PC-9 (cell line): Measurements from ENCODE around the gene GRIP2. TPM values are rescaled to one million over a fixed set of nuclear protein-coding genes. Genes with fewer than 3 reads are reported as not detected.
"Not testable (repeated sequence)": the region's sequence is repeated elsewhere in the genome, so short reads cannot be mapped to it uniquely, and the experiment has no call there.

ENCODE experiments used
- BruUV-seq: library from RNA; stranded (reverse); fragments of 400-500 nt; replicated peaks from 2 replicates; lab custom pipeline; 2021; lab: Mats Ljungman, UMichigan
- CTCF ChIA-PET: fragments of 300-600 bp; sonication (Branson Sonifier 250); formaldehyde crosslinking; loops from one replicate; lab custom pipeline; 2022; ENCODE audit warnings: antibody characterized with exemption; lab: Charles Lee
- POLR2A ChIA-PET: fragments of 300-600 bp; sonication (Branson Sonifier 250); formaldehyde crosslinking; loops from one replicate; lab custom pipeline; 2022; ENCODE audit warnings: antibody characterized with exemption; ENCODE audit not compliant: unreplicated experiment; lab: Charles Lee
- DNase-seq, 2 experiments: peaks; one replicate each; pipeline versions ENCODE4 v3.0.0 to v3.0.0-alpha.2; 2015 to 2022; ENCODE audit warnings: mixed read lengths in 1 of 2
- H2AFZ ChIP-seq: fragments of 200-600 bp; sonication (generic); 2 replicates; pipeline ENCODE4 v1.8.1; 2017; ENCODE audit warnings: antibody characterized with exemption
- H3F3A ChIP-seq: fragments of 200-600 bp; sonication (generic); 2 replicates; pipeline ENCODE4 v1.8.1; 2017; ENCODE audit warnings: antibody characterized with exemption, mild to moderate bottlenecking, low read depth; ENCODE audit not compliant: insufficient read depth
- H3K27ac ChIP-seq: fragments of 200-600 bp; sonication (generic); 2 replicates; pipeline ENCODE4 v1.6.1; 2016; ENCODE audit warnings: mixed run types
- H3K27me3 ChIP-seq: fragments of 200-600 bp; sonication (generic); 2 replicates; pipeline ENCODE4 v1.6.1; 2016; ENCODE audit warnings: low read depth, mixed run types; ENCODE audit not compliant: insufficient read depth
- H3K36me3 ChIP-seq: fragments of 200-600 bp; sonication (generic); 2 replicates; pipeline ENCODE4 v1.6.1; 2016; ENCODE audit warnings: low read depth, mixed run types
- H3K4me1 ChIP-seq: fragments of 200-600 bp; sonication (generic); replicated peaks from 2 replicates; pipeline ENCODE4 v1.6.1; 2016; ENCODE audit warnings: mixed run types; ENCODE audit not compliant: insufficient read depth
- H3K4me2 ChIP-seq: fragments of 200-600 bp; sonication (generic); 2 replicates; pipeline ENCODE4 v1.6.1; 2017; ENCODE audit warnings: mixed run types
- H3K4me3 ChIP-seq: fragments of 200-600 bp; sonication (generic); 2 replicates; pipeline ENCODE4 v1.6.1; 2016; ENCODE audit warnings: mixed run types
- H3K79me2 ChIP-seq: fragments of 200-600 bp; sonication (generic); 2 replicates; pipeline ENCODE4 v1.6.1; 2017; ENCODE audit warnings: low read depth, mixed run types
- H3K9me2 ChIP-seq: fragments of 200-600 bp; sonication (generic); 2 replicates; pipeline ENCODE4 v1.8.1; 2017; ENCODE audit warnings: mild to moderate bottlenecking; ENCODE audit not compliant: insufficient read depth
- H3K9me3 ChIP-seq: fragments of 200-600 bp; sonication (generic); 2 replicates; pipeline ENCODE4 v1.8.1; 2016; ENCODE audit warnings: low read depth; ENCODE audit not compliant: insufficient read depth
- H4K20me1 ChIP-seq: fragments of 200-600 bp; sonication (generic); 2 replicates; pipeline ENCODE4 v1.8.1; 2017; ENCODE audit not compliant: insufficient read depth
- EZH2 ChIP-seq: fragments of 200-600 bp; sonication (generic); IDR thresholded peaks from 2 replicates; pipeline ENCODE4 v1.8.0; 2017; ENCODE audit warnings: antibody characterized with exemption, low read depth
- intact Hi-C: fragments of 100-400 bp; cut with micrococcal nuclease; formaldehyde crosslinking; loops from one replicate; pipeline ENCODE4 v1.10.0; 2022; ENCODE audit not compliant: unreplicated experiment
- total RNA-seq: library from RNA; stranded (reverse); gene quantifications from 2 replicates; pipeline ENCODE4 v1.2.3, GENCODE V29; 2021
- TF ChIP-seq, protein P1 (sequence below): fragments of 200-600 bp; sonication (generic); conservative IDR thresholded peaks from 2 replicates; pipeline ENCODE4 v1.6.1; 2017; ENCODE audit warnings: mixed run types, antibody characterized with exemption, mild to moderate bottlenecking, moderate library complexity

The GRIP2 gene
- total RNA-seq, 1 experiment from 2014 or later, result not detected

GRCh38 chr3:14517601-14518431 lies 22.3 kb downstream of the GRIP2 start:
- Histone ChIP-seq H3K4me3 (no peak overlapping the region), H4K20me1 (no peaks in the 10 kb centered on the region), H3K9me2 (no peaks in the 10 kb centered on the region), H2AFZ (no peak overlapping the region), H3K27ac (no peak overlapping the region), H3K27me3 (peaks cover 32% of the 10 kb centered on the region; the same call in 1 of the 2 replicates), H3K4me2 (no peak overlapping the region), H3K9me3 (no peaks in the 10 kb centered on the region), H3K79me2 (no peaks in the 10 kb centered on the region), H3K36me3 (no peaks in the 10 kb centered on the region), H3K4me1 (0 out of 2 replicates have a peak, but pooled peaks cover 5% of the 10 kb centered on the region), H3F3A (no peaks in the 10 kb centered on the region)
- BruUV-seq, result no TSS peak
- no peak for TF ChIP-seq EZH2
- TF ChIP-seq, protein P1, sequence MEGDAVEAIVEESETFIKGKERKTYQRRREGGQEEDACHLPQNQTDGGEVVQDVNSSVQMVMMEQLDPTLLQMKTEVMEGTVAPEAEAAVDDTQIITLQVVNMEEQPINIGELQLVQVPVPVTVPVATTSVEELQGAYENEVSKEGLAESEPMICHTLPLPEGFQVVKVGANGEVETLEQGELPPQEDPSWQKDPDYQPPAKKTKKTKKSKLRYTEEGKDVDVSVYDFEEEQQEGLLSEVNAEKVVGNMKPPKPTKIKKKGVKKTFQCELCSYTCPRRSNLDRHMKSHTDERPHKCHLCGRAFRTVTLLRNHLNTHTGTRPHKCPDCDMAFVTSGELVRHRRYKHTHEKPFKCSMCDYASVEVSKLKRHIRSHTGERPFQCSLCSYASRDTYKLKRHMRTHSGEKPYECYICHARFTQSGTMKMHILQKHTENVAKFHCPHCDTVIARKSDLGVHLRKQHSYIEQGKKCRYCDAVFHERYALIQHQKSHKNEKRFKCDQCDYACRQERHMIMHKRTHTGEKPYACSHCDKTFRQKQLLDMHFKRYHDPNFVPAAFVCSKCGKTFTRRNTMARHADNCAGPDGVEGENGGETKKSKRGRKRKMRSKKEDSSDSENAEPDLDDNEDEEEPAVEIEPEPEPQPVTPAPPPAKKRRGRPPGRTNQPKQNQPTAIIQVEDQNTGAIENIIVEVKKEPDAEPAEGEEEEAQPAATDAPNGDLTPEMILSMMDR, result no peak
- ChIA-PET CTCF (no interaction called here), POLR2A (no interaction called here)
- no peak for DNase-seq
- intact Hi-C loops, result no loop called here

GRCh38 chr3:14516738-14517345 lies 23.3 kb downstream of the GRIP2 start:
- Histone ChIP-seq H3K9me2 (no peaks in the 10 kb centered on the region), H3F3A (no peaks in the 10 kb centered on the region), H3K4me1 (0 out of 2 replicates have a peak, but pooled peaks cover 5% of the 10 kb centered on the region), H4K20me1 (no peaks in the 10 kb centered on the region), H3K4me2 (no peak overlapping the region), H3K79me2 (no peaks in the 10 kb centered on the region), H3K9me3 (no peaks in the 10 kb centered on the region), H3K4me3 (no peak overlapping the region), H3K27me3 (0 out of 2 replicates have a peak, but pooled peaks cover 24% of the 10 kb centered on the region), H3K36me3 (no peaks in the 10 kb centered on the region), H2AFZ (no peak overlapping the region), H3K27ac (no peak overlapping the region)
- CTCF ChIA-PET, result no interaction called here
- DNase-seq, result no peak
- POLR2A ChIA-PET, result no interaction called here
- no peak for TF ChIP-seq EZH2
- TF ChIP-seq, protein P1, result no peak
- intact Hi-C loops, result no loop called here
- no TSS peak for BruUV-seq

DNA sequence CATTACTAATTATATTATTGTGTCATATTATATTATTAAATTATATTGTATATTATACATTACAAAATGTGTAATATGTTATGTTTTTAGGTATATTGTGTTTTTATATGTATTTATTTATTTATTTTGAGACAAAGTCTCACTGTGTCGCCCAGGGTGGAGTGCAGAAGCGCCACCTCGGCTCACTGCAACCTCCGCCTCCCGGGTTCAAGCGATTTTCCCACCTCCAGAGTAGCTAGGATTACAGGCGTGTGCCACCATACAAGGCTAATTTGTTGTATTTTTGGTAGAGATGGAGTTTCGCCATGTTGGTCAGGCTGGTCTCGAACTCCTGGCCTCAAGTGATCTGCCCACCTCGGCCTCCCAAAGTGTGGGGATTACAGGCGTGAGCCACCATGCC lies 24.6 kb downstream of the GRIP2 start:
- H3K9me3 ChIP-seq, intact Hi-C loops, H3K36me3 ChIP-seq, H3K27ac ChIP-seq, H3K4me2 ChIP-seq, H3F3A ChIP-seq, H2AFZ ChIP-seq, H4K20me1 ChIP-seq, H3K79me2 ChIP-seq, H3K9me2 ChIP-seq, H3K4me1 ChIP-seq, DNase-seq, H3K4me3 ChIP-seq, POLR2A ChIA-PET, CTCF ChIA-PET, BruUV-seq: not testable (repeated sequence)
- 0 out of 2 replicates have a peak, but pooled peaks cover 12% of the 10 kb centered on the region for H3K27me3 ChIP-seq
